IMR-90 (cell line): ENCODE results near the gene RBMS3. TPM values are rescaled to one million over a fixed set of nuclear protein-coding genes. Genes with fewer than 3 reads are reported as not detected.

ENCODE experiments used
- ATAC-seq: fragments of 200-7000 bp; cut with Tn5 transposase; 2 replicates; pipeline ENCODE4 v1.9.1; 2020; ENCODE audit warnings: low read depth, mild to moderate bottlenecking, moderate library complexity
- BruUV-seq: library from RNA; stranded (reverse); fragments of 400-500 nt; replicated peaks from 2 replicates; lab custom pipeline; 2021; lab: Mats Ljungman, UMichigan
- CTCF ChIA-PET: fragments of 300-600 bp; formaldehyde crosslinking; extraction: SDS; loops from one replicate; lab custom pipeline; 2021; ENCODE audit warnings: antibody characterized with exemption; lab: Yijun Ruan, JAX
- POLR2A ChIA-PET: fragments of 300-600 bp; sonication (Branson Sonifier 250); formaldehyde crosslinking; loops from one replicate; lab custom pipeline; 2022; ENCODE audit warnings: antibody characterized with exemption; ENCODE audit not compliant: unreplicated experiment; lab: Charles Lee
- DNase-seq: peaks from one replicate; pipeline ENCODE4 v3.0.0; 2013
- H2AFZ ChIP-seq: replicated peaks from 2 replicates; pipeline ENCODE3; 2013; ENCODE audit warnings: low read length, mild to moderate bottlenecking; ENCODE audit not compliant: poor library complexity
- H2AK5ac ChIP-seq: 2 replicates; pipeline ENCODE4 v1.6.1; 2013; ENCODE audit warnings: low read depth, low read length, inconsistent platforms
- H2AK9ac ChIP-seq: replicated peaks from 2 replicates; pipeline ENCODE3; 2013; ENCODE audit warnings: mild to moderate bottlenecking, low read depth, low read length, moderate library complexity; ENCODE audit not compliant: poor library complexity
- H2BK120ac ChIP-seq: 2 replicates; pipeline ENCODE4 v1.6.1; 2013; ENCODE audit warnings: low read depth, low read length, inconsistent platforms
- H2BK15ac ChIP-seq: 3 replicates; pipeline ENCODE4 v1.6.1; 2013; ENCODE audit warnings: low read depth, low read length, inconsistent platforms
- H2BK20ac ChIP-seq: 2 replicates; pipeline ENCODE4 v1.6.1; 2013; ENCODE audit warnings: low read depth, mild to moderate bottlenecking, inconsistent platforms, low read length, moderate library complexity
- H2BK5ac ChIP-seq: 2 replicates; pipeline ENCODE4 v1.6.1; 2013; ENCODE audit warnings: mild to moderate bottlenecking, low read depth, low read length, inconsistent platforms; ENCODE audit not compliant: poor library complexity, severe bottlenecking
- H3K14ac ChIP-seq: replicated peaks from 2 replicates; pipeline ENCODE4 v1.6.1; 2013; ENCODE audit warnings: low read depth, low read length, inconsistent platforms
- H3K18ac ChIP-seq: 2 replicates; pipeline ENCODE4 v1.6.1; 2013; ENCODE audit warnings: low read depth, low read length, control low read depth
- H3K23ac ChIP-seq: 2 replicates; pipeline ENCODE4 v1.6.1; 2013; ENCODE audit warnings: low read depth, low read length, inconsistent platforms
- H3K27ac ChIP-seq: 2 replicates; pipeline ENCODE4 v1.5.1; 2013; ENCODE audit warnings: mild to moderate bottlenecking, control low read depth, low read length; ENCODE audit not compliant: insufficient read depth
- H3K27me3 ChIP-seq: 2 replicates; pipeline ENCODE4 v1.6.1; 2013; ENCODE audit warnings: low read length; ENCODE audit not compliant: control insufficient read depth, insufficient read depth
- H3K36me3 ChIP-seq: 2 replicates; pipeline ENCODE4 v1.6.1; 2013; ENCODE audit warnings: low read length, mixed read lengths; ENCODE audit not compliant: control insufficient read depth, insufficient read depth
- H3K4ac ChIP-seq: 2 replicates; pipeline ENCODE4 v1.6.1; 2013; ENCODE audit warnings: low read depth, low read length, inconsistent platforms
- H3K4me1 ChIP-seq: 2 replicates; pipeline ENCODE4 v1.6.1; 2013; ENCODE audit warnings: low read length, mixed read lengths; ENCODE audit not compliant: control insufficient read depth, insufficient read depth
- H3K4me2 ChIP-seq: 2 replicates; pipeline ENCODE4 v1.6.1; 2013; ENCODE audit warnings: low read depth, mild to moderate bottlenecking, control low read depth, low read length, moderate library complexity
- H3K4me3 ChIP-seq: 2 replicates; pipeline ENCODE4 v1.5.1; 2013; ENCODE audit warnings: low read depth, mild to moderate bottlenecking, control low read depth, low read length, moderate library complexity; ENCODE audit not compliant: insufficient read depth
- H3K56ac ChIP-seq: 2 replicates; pipeline ENCODE4 v1.6.1; 2013; ENCODE audit warnings: low read length, inconsistent platforms; ENCODE audit not compliant: insufficient read depth; ENCODE audit errors: extremely low read depth
- H3K79me1 ChIP-seq, 2 experiments: 2 replicates each; pipeline ENCODE4 v1.6.1; 2013; ENCODE audit warnings: low read length in 2 of 2, inconsistent platforms in 1 of 2, low read depth in 1 of 2
- H3K9ac ChIP-seq: 2 replicates; pipeline ENCODE4 v1.6.1; 2013; ENCODE audit warnings: low read depth, low read length, control low read depth
- H3K9me1 ChIP-seq: 2 replicates; pipeline ENCODE4 v1.6.1; 2013; ENCODE audit warnings: low read length, inconsistent platforms; ENCODE audit not compliant: insufficient read depth
- H3K9me3 ChIP-seq: 2 replicates; pipeline ENCODE4 v1.6.1; 2013; ENCODE audit warnings: low read length; ENCODE audit not compliant: control insufficient read depth, insufficient read depth
- H4K20me1 ChIP-seq: 2 replicates; pipeline ENCODE4 v1.6.1; 2013; ENCODE audit warnings: low read length, inconsistent platforms; ENCODE audit not compliant: insufficient read depth
- H4K5ac ChIP-seq: 2 replicates; pipeline ENCODE4 v1.6.1; 2013; ENCODE audit warnings: mild to moderate bottlenecking, low read depth, low read length, control low read depth
- H4K8ac ChIP-seq, 2 experiments: 2 replicates each; pipeline ENCODE4 v1.6.1; 2013; ENCODE audit warnings: low read depth in 2 of 2, low read length in 2 of 2, control low read depth in 1 of 2, inconsistent platforms in 1 of 2
- H4K91ac ChIP-seq: 2 replicates; pipeline ENCODE4 v1.6.1; 2013; ENCODE audit warnings: low read depth, low read length, inconsistent platforms; ENCODE audit not compliant: insufficient read depth
- BHLHE40 ChIP-seq: fragments of 150-350 bp; IDR thresholded peaks from 2 replicates; pipeline ENCODE4 v1.6.1; 2016; ENCODE audit warnings: mild to moderate bottlenecking, low read depth, low read length
- CEBPB ChIP-seq: IDR thresholded peaks from 2 replicates; pipeline ENCODE4 v1.6.1; 2012; ENCODE audit warnings: low read depth, low read length, improper control_type of control experiment
- CHD1 ChIP-seq: IDR thresholded peaks from 2 replicates; pipeline ENCODE4 v1.6.1; 2012; ENCODE audit warnings: low read depth, low read length, improper control_type of control experiment
- ELK1 ChIP-seq: fragments of 150-350 bp; IDR thresholded peaks from 2 replicates; pipeline ENCODE4 v1.6.1; 2016; ENCODE audit warnings: low read depth, mild to moderate bottlenecking, low read length, moderate library complexity, borderline replicate concordance
- FOS ChIP-seq: fragments of 150-350 bp; IDR thresholded peaks from 2 replicates; pipeline ENCODE4 v1.6.1; 2016; ENCODE audit warnings: low read depth, low read length
- MAFK ChIP-seq: IDR thresholded peaks from 2 replicates; pipeline ENCODE4 v1.6.1; 2012; ENCODE audit warnings: low read depth, low read length, improper control_type of control experiment
- MAZ ChIP-seq: IDR thresholded peaks from 2 replicates; pipeline ENCODE4 v1.6.1; 2012; ENCODE audit warnings: low read depth, mild to moderate bottlenecking, low read length, improper control_type of control experiment, moderate library complexity, borderline replicate concordance
- MXI1 ChIP-seq: IDR thresholded peaks from 2 replicates; pipeline ENCODE4 v1.6.1; 2012; ENCODE audit warnings: low read depth, mild to moderate bottlenecking, low read length, moderate library complexity, borderline replicate concordance
- NFE2L2 ChIP-seq: fragments of 150-350 bp; IDR thresholded peaks from 2 replicates; pipeline ENCODE4 v1.6.1; 2016; ENCODE audit warnings: low read depth, mild to moderate bottlenecking, low read length
- POLR2A ChIP-seq: IDR thresholded peaks from 2 replicates; pipeline ENCODE4 v1.6.1; 2012; ENCODE audit warnings: mild to moderate bottlenecking, low read depth, low read length
- RAD21 ChIP-seq: IDR thresholded peaks from 2 replicates; pipeline ENCODE4 v1.6.1; 2012; ENCODE audit warnings: low read length, improper control_type of control experiment
- RCOR1 ChIP-seq: IDR thresholded peaks from 2 replicates; pipeline ENCODE4 v1.6.1; 2012; ENCODE audit warnings: mild to moderate bottlenecking, low read length, improper control_type of control experiment; ENCODE audit not compliant: insufficient replicate concordance
- SMC3 ChIP-seq: fragments of 150-350 bp; IDR thresholded peaks from 2 replicates; pipeline ENCODE4 v1.6.1; 2016; ENCODE audit warnings: low read depth, mild to moderate bottlenecking, antibody characterized with exemption, low read length, moderate library complexity
- WGBS, 2 experiments: methylation state at CpG; one replicate each; pipeline versions ENCODE4 v1.1.5 to v1.1.7; 2013; ENCODE audit warnings: missing lambda C conversion rate in 2 of 2; ENCODE audit not compliant: insufficient read length in 1 of 2; ENCODE audit errors: extremely low coverage in 2 of 2; 5-methylcytosine and 5-hydroxymethylcytosine counted together
- dilution Hi-C: fragments of 300-500 bp; cut with HindIII; formaldehyde crosslinking; loops from one replicate; pipeline ENCODE4 v1.14.3; 2018; ENCODE audit warnings: low sequenced_read_pairs; ENCODE audit not compliant: unreplicated experiment
- in situ Hi-C: fragments of 300-500 bp; cut with MboI; formaldehyde crosslinking; loops from 3 replicates; pipeline ENCODE4 v1.14.3; 2019; ENCODE audit warnings: low sequenced_read_pairs, inconsistent platforms, mixed read lengths
- intact Hi-C: fragments of 100-400 bp; cut with micrococcal nuclease; formaldehyde crosslinking; loops from 2 replicates; pipeline ENCODE4 v1.10.0; 2022
- polyA plus RNA-seq, 3 experiments: library from polyadenylated mRNA; depleted of rRNA; stranded (reverse); fragments of >200 nt; gene quantifications; 2 replicates each; pipeline ENCODE4 v1.2.3, GENCODE V29; 2012; ENCODE audit warnings: low replicate concordance in 1 of 3
- total RNA-seq: library from RNA; depleted of rRNA; stranded (reverse); fragments of >200 nt; gene quantifications from 2 replicates; pipeline ENCODE4 v1.2.3, GENCODE V29; 2012

RBMS3 gene
- total and polyA plus RNA-seq, 2 of the 4 experiments (the other 2 are of a cell fraction), result 15.2 to 127 TPM

GRCh38 chr3:29317659-29318173, 36.8 kb downstream of the RBMS3 start:
- Histone ChIP-seq H3K79me1 (peaks cover 35 to 56% of the 10 kb centered on the region in 2 experiments), H4K5ac (no peak overlapping the region), H3K56ac (no peak overlapping the region), H3K27me3 (no peaks in the 10 kb centered on the region), H3K4me2 (no peak overlapping the region), H3K18ac (no peak overlapping the region), H4K8ac (no peak overlapping the region), H4K20me1 (peaks cover 12% of the 10 kb centered on the region), H2BK20ac (no peak overlapping the region), H2BK15ac (no peak overlapping the region), H2AK9ac (no peak overlapping the region), H2BK5ac (no peak overlapping the region), H3K9me1 (peaks cover 10% of the 10 kb centered on the region), H3K23ac (no peak overlapping the region), H3K4me1 (peaks cover 5% of the 10 kb centered on the region), H3K27ac (no peak overlapping the region), H3K4ac (no peak overlapping the region), H3K9ac (no peak overlapping the region), H3K36me3 (no peaks in the 10 kb centered on the region), H3K14ac (no peak overlapping the region), H4K91ac (no peak overlapping the region), H2AFZ (no peak overlapping the region), H2AK5ac (no peak overlapping the region), H2BK120ac (no peak overlapping the region), H3K4me3 (no peak overlapping the region), H3K9me3 (no peaks in the 10 kb centered on the region)
- intact Hi-C loops (no loop called here), dilution Hi-C loops (no loop called here), in situ Hi-C loops (no loop called here)
- POLR2A ChIA-PET, result interaction anchor here (0.6 kb wide), 1 partner anchor 1379 kb away, joined by 3 read pairs; no protein-coding TSS in a partner anchor
- DNase-seq, result no peak
- no TSS peak for BruUV-seq
- no CpG with 5 or more reads among the region's 1 CpG for WGBS, 2 experiments
- TF ChIP-seq MAFK (no peak), SMC3 (no peak), RAD21 (no peak), ELK1 (no peak), FOS (no peak), POLR2A (no peak), NFE2L2 (no peak), CHD1 (no peak), MXI1 (no peak), CEBPB (no peak), RCOR1 (no peak), MAZ (no peak), BHLHE40 (no peak)
- CTCF ChIA-PET, result no interaction called here
- ATAC-seq, result no peak
